Thoracic aorta (tissue), 2 donors: ENCODE data around the gene THUMPD1. TPM values are rescaled to one million over a fixed set of nuclear protein-coding genes. Genes with fewer than 3 reads are reported as not detected.
"Not testable (repeated sequence)": the region's sequence is repeated elsewhere in the genome, so short reads cannot be mapped to it uniquely, and the experiment has no call there.

ENCODE experiments used
- ATAC-seq: fragments of 150-250 bp; one replicate; pipeline ENCODE4 v1.8.0; 2017; ENCODE audit warnings: low read depth; ENCODE audit not compliant: insufficient number of reproducible peaks, low FRiP score
- DNase-seq: peaks from one replicate; pipeline ENCODE4 v3.0.0-alpha.2; 2020; ENCODE audit warnings: low spot score
- H3K27ac ChIP-seq, 2 donors: fragments of 200-600 bp; sonication (generic); 1 replicate in 1 of 2; 2 replicates in 1 of 2; pipeline ENCODE4 v1.5.1; 2016; ENCODE audit warnings: mild to moderate bottlenecking in 2 of 2, moderate library complexity in 2 of 2
- H3K27me3 ChIP-seq: fragments of 200-600 bp; sonication (generic); replicated peaks from 2 replicates; pipeline ENCODE4 v1.6.0; 2016; ENCODE audit warnings: mild to moderate bottlenecking; ENCODE audit not compliant: insufficient read depth
- H3K36me3 ChIP-seq: fragments of 200-600 bp; sonication (generic); one replicate; pipeline ENCODE4 v1.5.1; 2016
- H3K4me1 ChIP-seq, 2 donors: fragments of 200-600 bp; sonication (generic); 1 replicate in 1 of 2; 2 replicates in 1 of 2; pipeline versions ENCODE4 v1.5.1 to v1.6.0; 2016; ENCODE audit warnings: low read depth in 2 of 2, mild to moderate bottlenecking in 1 of 2; ENCODE audit not compliant: control insufficient read depth in 1 of 2
- H3K4me3 ChIP-seq: fragments of 200-600 bp; sonication (generic); 2 replicates; pipeline ENCODE4 v1.5.1; 2016; ENCODE audit warnings: mild to moderate bottlenecking
- H3K9me3 ChIP-seq: fragments of 200-600 bp; sonication (generic); 2 replicates; pipeline ENCODE4 v1.5.1; 2016
- total RNA-seq, 2 donors: library from RNA; depleted of rRNA; stranded (reverse); fragments of >200 nt; gene quantifications; one replicate each; pipeline versions ENCODE4 v1.1.0 to v1.2.3, GENCODE V29; 2016
- TF ChIP-seq, protein P1 (sequence below): fragments of 200-600 bp; sonication (generic); IDR thresholded peaks from one replicate; pipeline ENCODE4 v1.5.1; 2019; ENCODE audit warnings: antibody characterized with exemption

THUMPD1 gene
- total RNA-seq, 2 donors from 2014 or later = 64.5 to 73.2 TPM

DNA sequence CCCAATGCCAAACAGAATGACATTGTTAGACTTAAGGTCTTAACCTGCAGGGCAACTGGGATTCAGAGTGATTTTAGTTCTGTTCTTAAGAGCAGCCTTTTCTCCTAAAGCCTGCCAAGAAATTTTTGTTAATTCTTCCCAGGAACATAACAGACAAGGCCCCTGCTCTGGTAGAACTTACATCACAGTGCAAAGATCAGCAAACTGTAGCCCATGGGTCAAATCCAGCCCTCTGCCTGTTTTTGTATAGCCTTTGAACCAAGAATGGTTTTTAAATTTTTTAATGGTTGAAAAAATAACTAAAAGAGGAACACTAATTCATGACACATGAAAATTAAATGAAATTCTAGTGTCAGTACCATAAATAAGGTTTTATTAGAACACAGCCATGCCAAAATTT lies 26.0 kb upstream of the THUMPD1 start:
- TF ChIP-seq, protein P1, sequence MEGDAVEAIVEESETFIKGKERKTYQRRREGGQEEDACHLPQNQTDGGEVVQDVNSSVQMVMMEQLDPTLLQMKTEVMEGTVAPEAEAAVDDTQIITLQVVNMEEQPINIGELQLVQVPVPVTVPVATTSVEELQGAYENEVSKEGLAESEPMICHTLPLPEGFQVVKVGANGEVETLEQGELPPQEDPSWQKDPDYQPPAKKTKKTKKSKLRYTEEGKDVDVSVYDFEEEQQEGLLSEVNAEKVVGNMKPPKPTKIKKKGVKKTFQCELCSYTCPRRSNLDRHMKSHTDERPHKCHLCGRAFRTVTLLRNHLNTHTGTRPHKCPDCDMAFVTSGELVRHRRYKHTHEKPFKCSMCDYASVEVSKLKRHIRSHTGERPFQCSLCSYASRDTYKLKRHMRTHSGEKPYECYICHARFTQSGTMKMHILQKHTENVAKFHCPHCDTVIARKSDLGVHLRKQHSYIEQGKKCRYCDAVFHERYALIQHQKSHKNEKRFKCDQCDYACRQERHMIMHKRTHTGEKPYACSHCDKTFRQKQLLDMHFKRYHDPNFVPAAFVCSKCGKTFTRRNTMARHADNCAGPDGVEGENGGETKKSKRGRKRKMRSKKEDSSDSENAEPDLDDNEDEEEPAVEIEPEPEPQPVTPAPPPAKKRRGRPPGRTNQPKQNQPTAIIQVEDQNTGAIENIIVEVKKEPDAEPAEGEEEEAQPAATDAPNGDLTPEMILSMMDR = no peak
- no peaks in the 10 kb centered on the region for H3K27me3 ChIP-seq
- H3K4me3 ChIP-seq = no peak overlapping the region
- no peaks in the 10 kb centered on the region for H3K4me1 ChIP-seq
- no peak overlapping the region for H3K27ac ChIP-seq
- no peaks in the 10 kb centered on the region for H3K9me3 ChIP-seq
- no peaks in the 10 kb centered on the region for H3K36me3 ChIP-seq
- ATAC-seq (no peak), DNase-seq (no peak)

DNA sequence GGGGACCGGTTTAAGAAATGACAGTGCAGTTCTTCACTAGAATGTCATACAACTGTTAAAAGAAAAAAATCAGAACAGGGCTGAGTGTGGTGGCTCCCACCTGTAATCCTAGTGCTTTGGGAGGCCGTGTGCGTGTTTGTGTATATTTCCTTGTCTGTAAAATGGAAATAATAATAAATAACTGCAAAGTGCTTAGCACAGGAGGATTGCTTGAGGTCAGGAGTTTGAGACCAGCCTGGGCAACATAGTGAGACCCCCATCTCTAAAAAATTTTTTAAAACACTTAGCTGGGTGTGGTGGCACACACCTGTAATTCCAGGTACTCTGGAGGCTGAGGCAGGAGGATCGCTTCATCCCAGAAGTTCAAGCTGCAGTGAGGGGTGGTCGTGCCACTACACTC lies 24.7 kb upstream of the THUMPD1 start:
- no peak for DNase-seq
- no peak overlapping the region for H3K4me3 ChIP-seq
- TF ChIP-seq, protein P1 = no peak
- no peaks in the 10 kb centered on the region for H3K9me3 ChIP-seq
- H3K27ac ChIP-seq = no peak overlapping the region
- no peaks in the 10 kb centered on the region for H3K4me1 ChIP-seq
- no peaks in the 10 kb centered on the region for H3K36me3 ChIP-seq
- no peak for ATAC-seq
- H3K27me3 ChIP-seq = no peaks in the 10 kb centered on the region

DNA sequence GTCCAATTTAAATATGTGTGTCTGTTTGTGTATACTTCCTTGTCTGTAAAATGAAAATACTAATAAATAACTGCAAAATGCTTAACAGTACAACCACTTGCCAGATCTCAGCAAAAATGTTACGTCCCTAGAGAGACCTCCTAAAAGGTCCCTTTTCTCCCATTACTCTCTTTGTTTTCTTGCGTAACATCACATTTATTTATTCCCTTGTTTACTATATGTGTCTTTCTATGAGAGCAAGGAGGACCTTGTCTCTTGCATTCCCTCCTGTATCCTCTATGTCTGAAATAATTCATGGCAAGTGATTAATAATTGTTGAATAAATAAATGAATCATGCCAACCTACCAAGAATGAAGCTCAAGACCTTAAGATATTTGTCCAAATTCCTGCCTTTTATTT lies 24.1 kb upstream of the THUMPD1 start:
- ATAC-seq = no peak

DNA sequence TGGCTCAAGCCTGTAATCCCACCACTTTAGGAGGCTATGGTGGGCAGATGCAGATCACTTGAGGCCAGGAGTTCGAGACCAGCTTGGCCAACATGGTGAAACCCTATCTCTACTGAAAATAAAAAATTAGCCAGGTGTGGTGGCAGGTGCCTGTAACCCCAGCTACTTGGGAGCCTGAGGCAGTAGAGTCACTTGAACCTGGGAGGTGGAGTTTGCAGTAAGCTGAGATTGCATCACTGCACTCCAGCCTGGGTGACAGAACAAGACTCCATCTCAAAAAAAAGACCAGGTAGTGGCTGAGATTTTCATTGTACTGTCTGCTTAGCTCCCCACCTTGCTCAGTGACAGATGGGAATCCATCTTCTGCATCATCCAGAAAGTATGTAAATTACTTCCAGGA lies 22.8 kb upstream of the THUMPD1 start:
- not testable (repeated sequence) for DNase-seq, H3K36me3 ChIP-seq, H3K4me1 ChIP-seq, H3K27me3 ChIP-seq, H3K4me3 ChIP-seq, H3K27ac ChIP-seq, ATAC-seq, H3K9me3 ChIP-seq

More for the DNA sequence above, 24.1 kb upstream of the THUMPD1 start:
- DNase-seq = no peak
- Histone ChIP-seq H3K4me3 (no peak overlapping the region), H3K27me3 (no peaks in the 10 kb centered on the region), H3K9me3 (no peaks in the 10 kb centered on the region), H3K4me1 (no peaks in the 10 kb centered on the region), H3K36me3 (no peaks in the 10 kb centered on the region), H3K27ac (no peak overlapping the region)
- TF ChIP-seq, protein P1 = no peak

DNA sequence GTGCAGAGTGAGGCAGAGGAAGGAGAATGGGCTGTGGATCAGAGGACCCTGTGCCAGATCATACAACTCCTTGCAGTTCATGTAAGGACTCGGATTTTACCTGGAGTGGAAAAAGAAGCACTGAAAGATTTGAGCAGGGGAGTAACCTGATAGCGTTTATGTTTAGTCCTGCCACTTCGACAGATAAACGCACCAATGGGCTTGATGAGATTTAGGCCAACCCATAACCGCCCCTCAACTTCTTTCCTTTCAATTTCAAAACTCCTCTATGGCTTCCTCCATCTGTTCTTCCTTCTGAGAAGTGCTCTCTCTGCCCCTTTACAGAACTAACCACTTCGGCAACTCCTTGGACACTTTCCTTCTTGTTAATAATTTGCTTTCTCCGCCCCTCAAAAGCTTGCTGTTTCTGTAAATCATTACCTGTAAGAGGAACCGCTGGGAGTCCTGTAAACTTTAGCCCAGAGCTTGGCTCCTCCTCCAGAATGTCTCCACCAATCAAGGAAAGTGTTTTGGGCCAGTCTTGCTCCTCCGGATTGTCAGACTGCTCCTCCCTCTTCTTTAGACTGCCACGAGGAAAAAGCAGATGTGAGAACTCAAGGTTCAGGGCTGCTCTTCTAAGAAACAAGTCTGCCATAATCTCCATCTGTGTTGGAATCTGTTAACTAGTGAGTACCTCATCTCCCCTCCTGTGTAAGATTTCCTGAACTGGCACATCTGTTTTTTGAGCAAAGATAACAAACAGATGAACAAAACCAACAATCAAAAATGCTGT lies 22.0 kb upstream of the THUMPD1 start, which contains the start of gene ACSM3:
TSS of gene ACSM3 (plus strand) at position 554 of the 772 bp plus-strand sequence. CDS start 6,021 bp downstream, outside the sequence.
- ATAC-seq (peak; percentile 99), DNase-seq (no peak)
- H3K4me3 ChIP-seq = peak within 1 kb of the TSS; percentile 69

More for the DNA sequence above, 22.0 kb upstream of the THUMPD1 start, which contains the start of gene ACSM3:
- Histone ChIP-seq H3K27ac (peak within 1 kb of the TSS; percentile 19 to 46), H3K27me3 (no peaks in the 10 kb centered on the region), H3K36me3 (no peaks in the 10 kb centered on the region), H3K4me1 (no peaks in the 10 kb centered on the region), H3K9me3 (no peaks in the 10 kb centered on the region)
- TF ChIP-seq, protein P1 = no peak
